Mesendoderm (in vitro differentiated cells): ENCODE data around the gene CROCC.
"Not testable (repeated sequence)": the region's sequence is repeated elsewhere in the genome, so short reads cannot be mapped to it uniquely, and the experiment has no call there.

Experiments used
- DNase-seq: peaks from one replicate; pipeline ENCODE4 v3.0.0; 2013
- H2AK5ac ChIP-seq: 2 replicates; pipeline ENCODE4 v1.6.1; 2013; ENCODE audit warnings: low read length, inconsistent platforms
- H2BK120ac ChIP-seq: 2 replicates; pipeline ENCODE4 v1.6.1; 2013; ENCODE audit warnings: low read depth, mild to moderate bottlenecking, low read length, moderate library complexity, mixed read lengths
- H2BK15ac ChIP-seq: replicated peaks from 2 replicates; pipeline ENCODE4 v1.6.1; 2013; ENCODE audit warnings: low read depth, mild to moderate bottlenecking, moderate library complexity
- H2BK5ac ChIP-seq: 2 replicates; pipeline ENCODE4 v1.6.1; 2013; ENCODE audit warnings: low read length, inconsistent platforms
- H3K18ac ChIP-seq: 2 replicates; pipeline ENCODE4 v1.6.1; 2013; ENCODE audit warnings: mild to moderate bottlenecking, low read length, mixed read lengths
- H3K23ac ChIP-seq: one replicate; pipeline ENCODE4 v1.6.1; 2013; ENCODE audit warnings: low read length
- H3K27ac ChIP-seq: 2 replicates; pipeline ENCODE4 v1.5.1; 2013; ENCODE audit warnings: low read depth, mild to moderate bottlenecking, inconsistent platforms, low read length, moderate library complexity
- H3K27me3 ChIP-seq: 2 replicates; pipeline ENCODE4 v1.6.1; 2013; ENCODE audit warnings: low read length, control low read depth, mild to moderate bottlenecking, inconsistent platforms; ENCODE audit not compliant: insufficient read depth, poor library complexity
- H3K36me3 ChIP-seq: 2 replicates; pipeline ENCODE4 v1.6.1; 2013; ENCODE audit warnings: low read length, inconsistent platforms; ENCODE audit not compliant: control insufficient read depth, insufficient read depth
- H3K4ac ChIP-seq: one replicate; pipeline ENCODE4 v1.6.1; 2013; ENCODE audit warnings: low read depth, mild to moderate bottlenecking, low read length, moderate library complexity
- H3K4me1 ChIP-seq: 2 replicates; pipeline ENCODE4 v1.6.1; 2013; ENCODE audit warnings: low read depth, low read length, inconsistent platforms; ENCODE audit not compliant: control insufficient read depth
- H3K4me2 ChIP-seq: 2 replicates; pipeline ENCODE4 v1.6.1; 2013; ENCODE audit warnings: low read length
- H3K4me3 ChIP-seq: 2 replicates; pipeline ENCODE4 v1.5.1; 2013; ENCODE audit warnings: mild to moderate bottlenecking, low read length
- H3K56ac ChIP-seq: one replicate; pipeline ENCODE4 v1.6.1; 2013; ENCODE audit warnings: low read length
- H3K79me1 ChIP-seq: 2 replicates; pipeline ENCODE4 v1.6.1; 2013; ENCODE audit warnings: low read length, inconsistent platforms
- H3K79me2 ChIP-seq: 2 replicates; pipeline ENCODE4 v1.6.1; 2013; ENCODE audit warnings: mild to moderate bottlenecking, low read length; ENCODE audit not compliant: control insufficient read depth, insufficient read depth
- H3K9ac ChIP-seq: 2 replicates; pipeline ENCODE4 v1.6.1; 2013; ENCODE audit warnings: low read length, inconsistent platforms
- H4K5ac ChIP-seq: one replicate; pipeline ENCODE4 v1.6.1; 2013; ENCODE audit warnings: low read length
- H4K8ac ChIP-seq: one replicate; pipeline ENCODE4 v1.6.1; 2013; ENCODE audit warnings: low read depth, mild to moderate bottlenecking, control low read depth, low read length, moderate library complexity
- WGBS: extraction: QIAGEN DNeasy Blood & Tissue Kit; methylation state at CpG from one replicate; pipeline ENCODE4 v1.1.7; 2013; ENCODE audit warnings: low lambda C conversion rate, missing lambda C conversion rate; ENCODE audit not compliant: insufficient coverage; ENCODE audit errors: extremely low coverage; 5-methylcytosine and 5-hydroxymethylcytosine counted together

CROCC gene

DNA sequence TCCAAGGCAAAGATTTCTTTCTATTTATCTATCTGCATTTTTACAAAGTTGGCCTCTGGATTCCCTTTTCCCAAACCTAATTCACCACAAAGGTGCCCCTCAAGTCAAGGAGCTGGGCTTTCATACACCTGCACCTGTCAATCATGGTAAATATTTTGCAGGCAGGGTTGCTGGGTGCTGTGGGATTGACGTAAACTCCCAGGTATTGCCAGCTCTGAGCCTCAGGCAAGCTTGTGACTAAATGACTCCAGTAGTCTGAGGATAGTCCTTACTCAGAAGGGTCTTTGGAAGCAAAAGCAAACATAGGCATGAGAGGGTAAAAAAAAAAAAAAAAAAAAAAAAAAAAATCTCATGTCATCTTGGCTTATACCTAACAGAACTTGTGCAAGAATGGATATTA, 40.0 kb upstream of the CROCC start:
- not testable (repeated sequence) for H2BK5ac ChIP-seq, H3K79me1 ChIP-seq, H3K18ac ChIP-seq, H3K27ac ChIP-seq, H2AK5ac ChIP-seq, H3K9ac ChIP-seq, DNase-seq, H3K27me3 ChIP-seq, H3K4me2 ChIP-seq, H2BK120ac ChIP-seq, H3K23ac ChIP-seq, H2BK15ac ChIP-seq, H3K56ac ChIP-seq, H3K4me1 ChIP-seq, H4K8ac ChIP-seq, H3K4ac ChIP-seq, H4K5ac ChIP-seq, H3K36me3 ChIP-seq, H3K4me3 ChIP-seq, H3K79me2 ChIP-seq
- WGBS, result no CpG with 5 or more reads among the region's 1 CpG

DNA sequence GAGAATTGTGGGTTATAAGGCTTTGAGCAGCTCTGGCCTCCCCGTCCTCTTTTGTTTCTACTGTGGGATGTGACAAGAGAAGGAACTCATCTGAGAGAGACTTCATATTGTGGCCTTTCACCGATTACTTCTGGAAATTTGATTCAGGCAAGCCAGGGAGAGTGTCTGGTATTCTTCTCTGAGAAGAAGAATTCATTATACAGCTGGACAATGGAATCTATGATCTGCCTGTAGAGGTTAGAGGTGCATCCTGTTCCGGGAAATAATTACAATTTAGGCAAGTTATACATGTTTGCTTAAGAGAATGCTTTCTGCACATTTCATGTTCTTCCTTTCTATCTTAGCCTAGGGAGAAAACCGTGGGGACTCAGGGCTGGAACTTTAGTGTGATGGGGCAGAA, 38.7 kb upstream of the CROCC start:
- Histone ChIP-seq H3K79me2 (no peaks in the 10 kb centered on the region), H2AK5ac (no peak overlapping the region), H2BK120ac (no peak overlapping the region), H3K4me3 (no peak overlapping the region), H3K4me2 (no peak overlapping the region), H3K9ac (no peak overlapping the region), H3K4ac (no peak overlapping the region), H4K8ac (no peak overlapping the region), H3K27ac (no peak overlapping the region), H3K36me3 (no peaks in the 10 kb centered on the region), H3K79me1 (no peaks in the 10 kb centered on the region), H3K23ac (no peak overlapping the region), H3K18ac (no peak overlapping the region), H2BK15ac (no peak overlapping the region), H3K4me1 (no peaks in the 10 kb centered on the region), H3K27me3 (no peaks in the 10 kb centered on the region), H2BK5ac (no peak overlapping the region), H3K56ac (no peak overlapping the region), H4K5ac (no peak overlapping the region)
- no CpG with 5 or more reads among the region's 4 CpGs for WGBS
- no peak for DNase-seq

DNA sequence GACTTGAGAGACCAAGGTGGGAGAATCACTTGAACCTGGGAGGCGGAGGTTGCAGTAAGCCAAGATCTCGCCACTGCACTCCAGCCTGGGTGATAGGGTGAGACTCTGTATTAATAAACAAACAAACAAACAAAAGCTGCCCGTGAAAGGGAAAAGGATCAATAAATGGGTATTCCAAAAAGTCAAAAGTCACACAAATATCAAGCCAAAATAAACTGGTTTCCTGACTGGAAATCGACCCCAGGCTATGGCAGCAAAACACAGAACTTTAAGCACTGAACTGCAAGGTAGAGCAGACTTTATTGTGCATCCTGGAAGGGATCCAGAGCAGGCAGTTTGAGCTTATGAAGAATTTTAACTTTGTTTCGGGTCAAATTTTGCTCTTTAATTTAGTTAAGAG, 37.2 kb upstream of the CROCC start:
- H3K79me1 ChIP-seq, H4K5ac ChIP-seq, H3K4me2 ChIP-seq, H2BK5ac ChIP-seq, H3K79me2 ChIP-seq, H3K23ac ChIP-seq, H4K8ac ChIP-seq, DNase-seq, H3K18ac ChIP-seq, H3K9ac ChIP-seq, H2BK120ac ChIP-seq, H3K36me3 ChIP-seq, H3K4ac ChIP-seq, H2AK5ac ChIP-seq, H3K4me3 ChIP-seq, H2BK15ac ChIP-seq, H3K27ac ChIP-seq, H3K4me1 ChIP-seq, H3K27me3 ChIP-seq, H3K56ac ChIP-seq: not testable (repeated sequence)
- no CpG with 5 or more reads among the region's 5 CpGs for WGBS

DNA sequence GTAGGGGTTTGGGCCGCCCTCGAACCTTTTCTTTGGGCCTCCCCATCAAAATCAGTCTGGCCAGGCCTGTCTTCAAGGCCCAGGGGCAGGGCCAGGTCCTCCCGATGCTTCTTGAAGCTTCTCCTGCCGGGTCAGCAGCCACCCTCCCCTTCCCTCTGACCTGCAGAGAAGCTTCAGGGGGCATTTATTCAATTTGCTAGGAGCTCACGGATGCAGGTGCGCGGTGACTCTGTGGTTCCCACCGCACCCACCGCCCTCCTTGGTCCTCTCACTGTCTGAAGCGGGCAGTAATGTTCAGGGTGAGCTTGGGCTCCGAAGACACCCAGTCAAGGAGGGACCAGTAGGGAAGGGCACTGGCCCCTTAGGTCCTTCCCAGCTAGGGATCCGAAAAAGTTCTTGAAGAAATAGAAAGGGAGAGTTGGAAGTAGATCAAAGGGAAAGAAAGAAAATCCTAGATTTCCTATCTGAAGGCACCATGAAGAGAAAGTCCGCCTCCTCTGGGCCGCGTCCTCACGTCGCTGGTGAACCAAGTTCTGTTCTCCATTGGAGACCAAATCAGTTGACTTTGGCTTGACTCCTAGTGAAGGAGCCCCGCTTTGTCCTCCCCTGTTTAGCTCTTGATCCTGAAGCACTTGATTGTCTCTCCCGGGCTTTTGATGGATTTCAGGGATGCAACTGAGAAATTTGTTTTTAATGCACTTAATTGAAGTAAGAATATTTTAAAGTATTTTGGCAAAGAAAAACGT, 34.7 kb upstream of the CROCC start:
- H3K56ac ChIP-seq, result no peak overlapping the region
- no peaks in the 10 kb centered on the region for H3K4me1 ChIP-seq
- no peak overlapping the region for H3K4me3 ChIP-seq
- no peak overlapping the region for H3K18ac ChIP-seq
- H3K79me2 ChIP-seq, result no peaks in the 10 kb centered on the region
- H3K9ac ChIP-seq, result no peak overlapping the region
- H3K27ac ChIP-seq, result no peak overlapping the region
- H2BK5ac ChIP-seq, result no peak overlapping the region
- no peak overlapping the region for H2BK15ac ChIP-seq
- no CpG with 5 or more reads among the region's 20 CpGs for WGBS
- H3K79me1 ChIP-seq, result no peaks in the 10 kb centered on the region
- H2BK120ac ChIP-seq, result no peak overlapping the region
- H3K27me3 ChIP-seq, result no peaks in the 10 kb centered on the region
- DNase-seq, result no peak
- no peak overlapping the region for H2AK5ac ChIP-seq
- H4K8ac ChIP-seq, result no peak overlapping the region
- H3K4ac ChIP-seq, result no peak overlapping the region
- H3K23ac ChIP-seq, result no peak overlapping the region
- H4K5ac ChIP-seq, result no peak overlapping the region
- no peaks in the 10 kb centered on the region for H3K36me3 ChIP-seq
- H3K4me2 ChIP-seq, result no peak overlapping the region

DNA sequence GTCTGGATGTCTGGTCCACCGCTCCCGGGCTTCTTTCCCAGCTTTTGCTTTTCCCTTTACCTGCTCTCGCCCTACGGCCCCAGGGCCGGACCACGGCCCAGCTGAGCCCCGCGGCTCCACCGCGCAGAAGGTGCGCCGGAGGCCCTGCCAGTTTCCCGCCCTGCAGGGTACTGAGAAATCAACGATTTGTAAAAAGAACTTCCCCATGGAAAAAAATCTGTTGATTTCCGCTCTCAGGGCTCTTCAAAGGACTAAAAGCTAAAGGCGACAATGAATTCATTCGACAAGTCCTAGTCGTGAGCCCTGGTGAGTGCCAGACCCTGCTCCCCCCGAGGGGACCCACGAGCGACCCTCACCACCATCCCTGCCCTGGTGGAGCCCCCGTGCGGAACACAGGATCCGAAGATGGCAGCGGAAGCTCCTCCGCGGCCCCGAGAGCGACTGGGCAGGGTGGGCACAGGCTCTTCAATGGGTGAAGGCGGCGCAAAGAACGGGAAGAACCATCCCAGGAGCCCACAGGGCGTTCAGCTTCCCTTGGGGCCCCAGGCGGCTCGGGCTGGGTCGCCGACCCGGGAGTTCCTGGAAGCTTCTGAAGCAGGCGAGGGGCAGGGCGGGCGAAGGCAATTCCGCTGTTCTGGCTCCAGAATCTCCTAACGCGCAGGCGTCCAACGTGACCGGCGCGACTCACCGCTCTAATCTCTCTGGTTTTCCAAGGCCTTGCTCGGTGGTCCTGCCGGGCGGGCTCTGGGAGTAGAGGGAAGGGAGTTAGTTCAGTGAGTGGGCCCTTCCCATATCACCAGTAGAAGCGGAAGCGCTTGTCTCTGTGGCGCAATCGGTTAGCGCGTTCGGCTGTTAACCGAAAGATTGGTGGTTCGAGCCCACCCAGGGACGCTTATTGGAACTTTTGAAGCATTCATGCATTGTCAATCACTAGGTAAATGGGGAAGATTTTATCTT, 32.6 kb upstream of the CROCC start:
- WGBS, result no CpG with 5 or more reads among the region's 63 CpGs
- peak; percentile 97 for DNase-seq
- H3K4me3 ChIP-seq, result peak overlapping the region; percentile 74

More for the DNA sequence above, 32.6 kb upstream of the CROCC start:
- Histone ChIP-seq H3K27ac (peak overlapping the region; percentile 91), H3K36me3 (no peaks in the 10 kb centered on the region), H2BK15ac (no peak overlapping the region), H3K56ac (peak overlapping the region; percentile 83), H3K9ac (peak overlapping the region; percentile 79), H3K4ac (peak overlapping the region; percentile 93), H3K79me1 (no peaks in the 10 kb centered on the region), H3K4me2 (peak overlapping the region; percentile 59), H2BK5ac (peak overlapping the region; percentile 5), H3K23ac (no peak overlapping the region), H3K79me2 (no peaks in the 10 kb centered on the region), H3K27me3 (no peaks in the 10 kb centered on the region), H2AK5ac (no peak overlapping the region), H4K8ac (peak overlapping the region; percentile 39), H2BK120ac (no peak overlapping the region), H4K5ac (no peak overlapping the region), H3K4me1 (no peaks in the 10 kb centered on the region), H3K18ac (peak overlapping the region; percentile 87)
